Brain microvascular endothelial cell (primary cell): Measurements from ENCODE around the gene LRP8.
A peak's percentile ranks its signal among the peaks of the same experiment; 100 is the strongest.

Source experiments
- DNase-seq: peaks from one replicate; pipeline ENCODE4 v3.0.0-alpha.2; 2020
- H3K27ac ChIP-seq: fragments of 250-450 bp; sonication (Bioruptor Pico); 2 replicates; pipeline ENCODE4 v1.5.1; 2020; ENCODE audit warnings: mild to moderate bottlenecking, moderate library complexity
- H3K27me3 ChIP-seq: fragments of 250-450 bp; sonication (Bioruptor Pico); replicated peaks from 2 replicates; pipeline ENCODE4 v1.5.1; 2020; ENCODE audit warnings: mild to moderate bottlenecking
- H3K36me3 ChIP-seq: fragments of 250-450 bp; sonication (Bioruptor Pico); replicated peaks from 2 replicates; pipeline ENCODE4 v1.5.1; 2020; ENCODE audit warnings: mild to moderate bottlenecking
- H3K4me3 ChIP-seq: 2 replicates; pipeline ENCODE4 v1.5.1; 2011; ENCODE audit warnings: low read depth, mild to moderate bottlenecking, control low read depth, low read length, moderate library complexity
- CTCF ChIP-seq: IDR thresholded peaks from 2 replicates; pipeline ENCODE4 v1.5.1; 2011; ENCODE audit warnings: low read depth, mild to moderate bottlenecking, moderate library complexity, low read length, control low read depth, inconsistent platforms; ENCODE audit errors: missing control alignments
- in situ Hi-C: cut with HindIII; loops from 2 replicates; pipeline ENCODE4 v1.10.0; 2017; ENCODE audit warnings: low sequenced_read_pairs, low pct_ligation_motif_present

LRP8 gene

GRCh38 chr1:53315456-53316423 lies 12.1 kb downstream of the LRP8 start:
- no peak for DNase-seq
- H3K27me3 ChIP-seq: no peaks in the 10 kb centered on the region
- no peak overlapping the region for H3K27ac ChIP-seq
- peak; percentile 25 for TF ChIP-seq CTCF
- in situ Hi-C loops: no loop called here
- H3K4me3 ChIP-seq: no peak overlapping the region
- no peaks in the 10 kb centered on the region for H3K36me3 ChIP-seq

GRCh38 chr1:53315046-53315445 lies 12.8 kb downstream of the LRP8 start:
- Histone ChIP-seq H3K4me3 (no peak overlapping the region), H3K27ac (no peak overlapping the region), H3K36me3 (no peaks in the 10 kb centered on the region), H3K27me3 (no peaks in the 10 kb centered on the region)
- in situ Hi-C loops: no loop called here
- TF ChIP-seq CTCF: no peak
- DNase-seq: no peak

- in situ Hi-C loops: no loop called here
- Histone ChIP-seq H3K27me3 (no peaks in the 10 kb centered on the region), H3K27ac (no peak overlapping the region), H3K36me3 (no peaks in the 10 kb centered on the region), H3K4me3 (no peak overlapping the region)
- TF ChIP-seq CTCF: no peak
- no peak for DNase-seq
Observed at GRCh38 chr1:53314606-53315005, 13.3 kb downstream of the LRP8 start.

- DNase-seq: no peak
- Histone ChIP-seq H3K36me3 (no peaks in the 10 kb centered on the region), H3K27ac (no peak overlapping the region), H3K4me3 (no peak overlapping the region), H3K27me3 (no peaks in the 10 kb centered on the region)
- in situ Hi-C loops: no loop called here
- no peak for TF ChIP-seq CTCF
Observed at GRCh38 chr1:53314096-53314495, 13.8 kb downstream of the LRP8 start.

GRCh38 chr1:53313556-53313955 lies 14.3 kb downstream of the LRP8 start:
- no peak overlapping the region for H3K4me3 ChIP-seq
- TF ChIP-seq CTCF: no peak
- in situ Hi-C loops: no loop called here
- no peak overlapping the region for H3K27ac ChIP-seq
- DNase-seq: no peak
- H3K36me3 ChIP-seq: no peaks in the 10 kb centered on the region
- H3K27me3 ChIP-seq: no peaks in the 10 kb centered on the region
